T-helper 17 cell (primary cell): ENCODE data around the gene NOP53. TPM values are rescaled to one million over a fixed set of nuclear protein-coding genes. Genes with fewer than 3 reads are reported as not detected.
"Not testable (repeated sequence)": the region's sequence is repeated elsewhere in the genome, so short reads cannot be mapped to it uniquely, and the experiment has no call there.

Experiments
- ATAC-seq: fragments of 150-1000 bp; cut with Tn5 transposase; 2 replicates; pipeline ENCODE4 v1.10.0; 2021; ENCODE audit warnings: mild to moderate bottlenecking, moderate library complexity
- DNase-seq, 3 donors: peaks; one replicate each; pipeline versions ENCODE4 v3.0.0 to v3.0.0-alpha.2; 2020 to 2021
- H3K9me3 ChIP-seq: one replicate; pipeline ENCODE4 v1.7.0; 2013; ENCODE audit warnings: low read length, mild to moderate bottlenecking; ENCODE audit not compliant: control insufficient read depth, poor library complexity, severe bottlenecking
- H3K27ac Mint-ChIP-seq: one replicate; pipeline ENCODE4 v1.8.0; 2022; ENCODE audit warnings: mild to moderate bottlenecking, moderate library complexity, mixed read lengths
- H3K27me3 Mint-ChIP-seq: one replicate; pipeline ENCODE4 v1.8.0; 2022; ENCODE audit warnings: mixed read lengths
- H3K36me3 Mint-ChIP-seq: one replicate; pipeline ENCODE4 v1.8.0; 2022; ENCODE audit warnings: low read depth, mixed read lengths
- H3K4me1 Mint-ChIP-seq: one replicate; pipeline ENCODE4 v1.8.0; 2022; ENCODE audit warnings: mild to moderate bottlenecking, mixed read lengths
- H3K4me3 Mint-ChIP-seq: one replicate; pipeline ENCODE4 v1.8.0; 2022; ENCODE audit warnings: mild to moderate bottlenecking, moderate library complexity, mixed read lengths
- total RNA-seq, 4 donors: library from RNA in 2 of 4; stranded (reverse) in 2 of 4; gene quantifications; one replicate each; pipeline ENCODE4 v1.2.3 and lab custom pipeline; 2022 to 2026

The NOP53 gene
- total RNA-seq, 2 donors from 2014 or later, result 742 to 873 TPM

DNA sequence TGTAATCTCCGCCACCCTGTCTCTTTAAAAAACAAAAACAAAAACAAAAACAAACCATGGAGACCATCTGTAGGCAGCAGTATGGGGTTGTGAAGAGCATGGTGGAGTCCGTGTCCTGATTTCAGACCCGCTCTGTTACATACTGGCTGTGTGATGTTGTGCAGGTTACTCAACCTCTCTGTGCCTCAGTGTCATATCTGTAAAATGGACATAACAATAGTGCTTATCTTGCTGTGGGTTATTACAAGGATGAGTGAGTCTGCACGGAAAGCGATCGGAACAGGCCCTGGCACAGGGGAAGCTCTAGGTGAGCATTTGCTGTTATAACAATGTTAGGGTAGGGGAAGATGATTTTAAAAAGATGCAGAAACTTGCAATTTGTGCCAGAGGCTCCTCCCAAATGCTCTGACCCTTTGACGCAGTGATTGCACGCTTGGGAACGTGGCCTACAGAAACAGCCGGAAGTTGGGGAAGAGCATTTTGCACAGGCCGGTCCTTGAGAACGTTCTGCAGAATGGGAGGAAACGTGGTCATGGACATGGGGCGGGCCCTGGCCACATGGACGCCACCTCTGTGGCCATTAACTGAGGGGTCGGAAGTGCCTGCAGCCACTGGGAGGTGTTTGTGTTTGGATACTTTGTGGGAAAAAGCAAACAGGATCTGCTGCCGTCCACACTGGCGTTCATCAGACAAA lies 17.4 kb downstream of the NOP53 start:
- no peaks in the 10 kb centered on the region for H3K27me3 Mint-ChIP-seq
- peak overlapping the region; percentile 66 for H3K27ac Mint-ChIP-seq
- peaks cover 3% of the 10 kb centered on the region for H3K36me3 Mint-ChIP-seq
- H3K4me1 Mint-ChIP-seq, result peaks cover 5% of the 10 kb centered on the region
- no peak overlapping the region for H3K4me3 Mint-ChIP-seq
- DNase-seq (no peak), ATAC-seq (no peak)
- H3K9me3 ChIP-seq, result no peaks in the 10 kb centered on the region

DNA sequence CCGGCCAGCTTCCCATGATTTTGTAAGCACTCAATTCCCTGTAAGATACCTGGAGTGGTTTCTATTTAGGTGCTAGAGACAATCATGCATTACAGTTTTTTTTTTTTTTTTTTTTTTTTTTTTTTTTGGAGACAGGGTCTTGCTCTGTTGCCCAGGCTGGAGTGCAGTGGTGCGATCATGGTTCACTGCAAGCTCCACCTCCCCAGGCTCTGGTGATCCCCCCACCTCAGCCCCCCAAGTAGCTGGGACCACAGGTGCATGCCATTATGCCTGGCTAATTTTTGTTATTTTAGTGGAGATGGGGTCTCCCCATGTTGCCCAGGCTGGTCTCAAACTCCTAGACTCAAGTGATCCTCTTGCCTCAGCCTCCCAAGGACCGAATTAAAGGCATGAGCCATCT lies 19.4 kb downstream of the NOP53 start:
- H3K36me3 Mint-ChIP-seq, ATAC-seq, H3K4me3 Mint-ChIP-seq: not testable (repeated sequence)

DNA sequence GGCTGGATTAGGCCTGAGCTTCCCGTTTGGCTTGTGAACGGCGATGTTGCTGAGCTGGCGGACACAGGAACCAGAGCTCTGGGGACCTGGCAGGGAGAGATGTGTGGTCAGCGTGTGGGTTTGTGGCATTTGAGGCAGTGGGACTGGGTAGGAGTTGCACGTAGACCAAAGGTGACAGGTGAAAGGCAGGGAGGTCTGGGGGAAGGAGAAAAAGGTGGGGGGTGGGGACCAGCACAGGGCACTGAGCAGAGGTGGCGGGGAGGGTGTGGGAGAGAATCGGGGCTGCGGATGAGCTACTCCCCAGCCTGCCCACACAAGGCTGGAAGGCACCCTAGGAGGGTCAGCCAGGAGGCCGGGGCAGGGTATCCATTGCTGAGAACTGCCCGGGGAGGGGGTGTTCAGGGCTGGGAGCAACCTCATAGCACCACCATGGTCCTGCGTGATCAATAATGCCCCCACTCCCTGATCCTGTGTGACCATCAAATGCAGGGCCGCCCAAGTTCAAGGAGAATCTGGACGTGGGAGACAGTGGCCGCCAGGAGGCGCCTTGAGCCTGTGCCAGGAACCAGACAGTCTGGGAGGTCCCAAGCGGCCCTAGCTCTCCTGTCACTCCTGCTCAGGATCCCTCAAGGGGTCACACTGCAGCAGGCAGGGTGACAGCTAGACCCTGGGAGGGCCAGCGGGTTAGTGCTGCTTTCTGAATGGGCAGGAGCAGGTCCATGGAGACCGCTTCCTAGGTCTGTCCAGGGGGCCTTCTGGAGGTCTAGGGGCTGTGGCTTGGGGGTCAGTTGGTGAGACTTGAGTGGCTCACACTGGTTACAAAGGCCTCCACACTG lies 20.4 kb downstream of the NOP53 start:
- H3K27me3 Mint-ChIP-seq, result no peaks in the 10 kb centered on the region
- H3K4me1 Mint-ChIP-seq, result peaks cover 8% of the 10 kb centered on the region
- DNase-seq (peak in 2 of 3 donors; percentile 36 to 44), ATAC-seq (peak; percentile 59)
- H3K9me3 ChIP-seq, result no peaks in the 10 kb centered on the region
- no peak overlapping the region for H3K27ac Mint-ChIP-seq
- no peaks in the 10 kb centered on the region for H3K36me3 Mint-ChIP-seq
- H3K4me3 Mint-ChIP-seq, result peak overlapping the region; percentile 12

More for the DNA sequence above, 19.4 kb downstream of the NOP53 start:
- H3K27ac Mint-ChIP-seq, H3K9me3 ChIP-seq, H3K4me1 Mint-ChIP-seq, DNase-seq, H3K27me3 Mint-ChIP-seq: not testable (repeated sequence)

DNA sequence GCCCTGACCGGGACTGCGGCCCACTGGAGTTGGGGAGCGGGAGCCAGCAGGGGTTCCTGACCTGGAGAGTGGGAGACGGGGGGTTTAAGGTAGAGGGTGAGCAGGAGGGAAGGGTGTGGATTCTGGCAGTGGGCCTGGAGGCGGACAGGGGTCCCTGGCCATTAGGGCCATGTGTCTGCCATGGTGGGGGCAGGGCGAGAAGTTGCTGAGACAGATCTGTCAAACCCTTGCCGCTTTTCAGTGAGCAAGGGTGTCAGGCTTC lies 20.9 kb downstream of the NOP53 start:
- Mint-ChIP-seq H3K36me3 (no peaks in the 10 kb centered on the region), H3K4me3 (no peak overlapping the region), H3K27me3 (no peaks in the 10 kb centered on the region), H3K27ac (no peak overlapping the region), H3K4me1 (peaks cover 8% of the 10 kb centered on the region)
- DNase-seq (no peak), ATAC-seq (no peak)
- no peaks in the 10 kb centered on the region for H3K9me3 ChIP-seq

DNA sequence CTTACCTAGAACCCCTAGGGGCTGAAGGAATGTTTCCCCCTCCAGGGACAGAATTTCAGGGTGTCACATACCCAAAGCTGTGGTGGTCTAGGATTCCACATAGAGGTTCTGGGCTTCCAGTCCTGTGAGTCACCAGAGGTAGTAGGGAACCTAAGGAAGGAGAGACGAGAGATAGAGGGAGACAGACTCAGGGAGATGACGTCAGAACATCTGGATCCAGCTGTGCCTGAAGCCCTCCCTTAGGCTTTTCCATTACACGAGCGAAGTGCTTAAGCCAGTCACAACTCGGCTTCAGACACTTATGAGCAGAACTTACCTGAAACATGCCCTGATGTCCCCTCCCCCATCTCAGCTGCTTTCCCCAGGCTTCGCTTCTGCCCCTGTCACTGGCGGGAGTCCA lies 21.3 kb downstream of the NOP53 start:
- Mint-ChIP-seq H3K27me3 (no peaks in the 10 kb centered on the region), H3K27ac (no peak overlapping the region), H3K4me1 (peaks cover 8% of the 10 kb centered on the region), H3K36me3 (no peaks in the 10 kb centered on the region), H3K4me3 (no peak overlapping the region)
- DNase-seq (no peak), ATAC-seq (no peak)
- no peaks in the 10 kb centered on the region for H3K9me3 ChIP-seq

DNA sequence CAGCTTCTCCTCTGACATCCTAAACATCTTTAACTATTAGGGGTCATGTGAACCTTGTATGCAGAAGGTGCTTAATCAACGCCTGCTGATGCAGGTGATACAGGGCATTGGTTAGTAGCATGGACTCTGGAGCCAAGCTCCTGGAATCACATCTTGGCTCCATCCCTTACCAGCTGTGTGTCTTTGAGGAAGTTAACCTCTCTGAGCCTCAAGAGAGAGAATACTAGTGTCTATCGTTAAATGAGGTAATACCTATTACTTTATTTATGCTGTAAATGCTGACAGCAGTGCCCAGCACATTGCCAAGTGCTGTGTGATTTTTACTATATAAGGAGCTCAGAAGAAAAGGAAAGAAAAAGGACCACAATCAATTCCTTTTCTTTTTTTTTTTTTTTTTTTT lies 22.0 kb downstream of the NOP53 start:
- DNase-seq (no peak), ATAC-seq (no peak)
- H3K9me3 ChIP-seq, result no peaks in the 10 kb centered on the region
- Mint-ChIP-seq H3K4me1 (peaks cover 8% of the 10 kb centered on the region), H3K27ac (no peak overlapping the region), H3K36me3 (no peaks in the 10 kb centered on the region), H3K4me3 (no peak overlapping the region), H3K27me3 (no peaks in the 10 kb centered on the region)

DNA sequence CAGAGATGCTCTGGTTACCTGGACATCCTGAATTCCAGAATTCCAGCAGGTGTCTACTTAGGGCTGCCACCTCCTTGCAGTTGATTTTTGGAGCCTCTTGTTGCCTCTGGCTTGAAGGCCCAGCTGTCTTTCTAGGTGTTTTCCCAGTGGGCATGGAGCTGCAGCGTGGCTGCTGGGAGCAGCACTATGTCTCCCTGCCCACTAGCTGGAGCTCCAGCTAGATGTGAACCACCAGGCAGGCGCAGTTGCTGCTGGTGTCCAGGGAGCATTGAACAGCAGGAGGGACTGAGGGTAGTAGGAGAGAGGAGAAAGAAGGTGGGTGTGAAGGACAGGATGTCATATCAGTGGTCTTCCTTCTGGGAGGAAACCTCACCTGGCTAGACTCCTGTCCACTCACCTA lies 23.3 kb downstream of the NOP53 start:
- no peaks in the 10 kb centered on the region for H3K9me3 ChIP-seq
- no peak overlapping the region for H3K4me3 Mint-ChIP-seq
- ATAC-seq (no peak), DNase-seq (no peak)
- H3K36me3 Mint-ChIP-seq, result no peaks in the 10 kb centered on the region
- H3K4me1 Mint-ChIP-seq, result peaks cover 8% of the 10 kb centered on the region
- no peak overlapping the region for H3K27ac Mint-ChIP-seq
- no peaks in the 10 kb centered on the region for H3K27me3 Mint-ChIP-seq

DNA sequence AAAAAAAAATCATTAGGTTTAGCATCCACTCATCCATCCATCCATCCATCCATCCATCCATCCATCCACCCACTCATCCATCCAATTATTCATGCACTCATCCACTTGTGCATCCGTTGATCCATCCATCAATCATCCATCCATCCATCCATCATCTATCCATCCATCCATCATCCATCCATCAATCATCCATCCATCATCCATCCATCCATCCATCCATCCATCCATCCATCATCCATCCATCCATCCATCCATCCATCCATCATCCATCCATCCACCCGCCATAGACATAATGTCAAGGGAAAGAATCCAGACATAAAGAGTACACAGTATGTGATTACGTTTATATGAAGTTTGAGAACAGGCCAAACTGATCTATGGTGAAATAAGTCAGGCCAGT lies 24.2 kb downstream of the NOP53 start:
- H3K4me1 Mint-ChIP-seq, result peaks cover 10% of the 10 kb centered on the region
- DNase-seq (no peak), ATAC-seq (no peak)
- H3K27ac Mint-ChIP-seq, result no peak overlapping the region
- H3K9me3 ChIP-seq, result no peaks in the 10 kb centered on the region
- no peaks in the 10 kb centered on the region for H3K36me3 Mint-ChIP-seq
- H3K27me3 Mint-ChIP-seq, result no peaks in the 10 kb centered on the region
- no peak overlapping the region for H3K4me3 Mint-ChIP-seq

DNA sequence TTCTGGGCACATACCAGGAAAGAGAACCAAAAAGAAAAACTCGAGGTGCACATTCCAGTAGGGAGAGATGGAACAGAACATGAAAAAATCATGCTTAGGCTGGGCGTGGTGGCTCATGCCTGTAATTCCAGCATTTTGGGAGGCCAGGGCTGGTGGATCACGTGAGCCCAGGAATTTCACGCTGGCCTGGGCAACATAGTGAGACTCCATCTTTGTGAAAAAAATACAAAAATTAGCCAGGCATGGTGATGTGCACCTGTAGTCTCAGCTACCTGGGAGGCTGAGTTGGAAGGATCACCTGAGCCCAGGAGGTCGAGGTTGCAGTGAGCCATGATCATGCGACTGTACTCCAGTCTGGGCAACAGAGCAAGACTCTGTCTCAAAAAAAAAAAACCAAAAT lies 25.9 kb downstream of the NOP53 start:
- not testable (repeated sequence) for H3K36me3 Mint-ChIP-seq, H3K27me3 Mint-ChIP-seq, ATAC-seq, H3K4me1 Mint-ChIP-seq, DNase-seq, H3K9me3 ChIP-seq, H3K4me3 Mint-ChIP-seq, H3K27ac Mint-ChIP-seq

DNA sequence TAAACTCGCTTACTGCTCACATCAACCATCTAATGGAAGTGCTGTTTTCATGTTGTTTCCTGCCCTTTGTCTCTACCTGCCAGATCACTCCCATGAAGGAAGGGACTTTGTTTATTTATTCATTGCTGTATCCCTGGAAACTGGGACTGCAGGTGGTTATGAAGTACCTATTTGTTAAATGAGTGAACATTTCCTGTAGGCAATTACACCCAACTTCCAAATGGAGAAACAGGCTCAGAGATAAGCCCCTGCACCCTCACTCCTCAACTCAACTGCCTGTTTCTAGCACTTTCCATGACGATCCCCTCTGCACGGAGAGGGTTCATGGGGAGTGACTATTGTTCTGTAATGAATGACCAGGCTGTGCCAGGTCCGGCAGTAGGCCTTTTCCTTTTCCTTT lies 31.2 kb downstream of the NOP53 start:
- no peak for ATAC-seq
- Mint-ChIP-seq H3K4me1 (peaks cover 26% of the 10 kb centered on the region), H3K36me3 (peaks cover 4% of the 10 kb centered on the region), H3K27me3 (no peaks in the 10 kb centered on the region), H3K4me3 (no peak overlapping the region), H3K27ac (no peak overlapping the region)
- no peak for DNase-seq
- H3K9me3 ChIP-seq, result no peaks in the 10 kb centered on the region

DNA sequence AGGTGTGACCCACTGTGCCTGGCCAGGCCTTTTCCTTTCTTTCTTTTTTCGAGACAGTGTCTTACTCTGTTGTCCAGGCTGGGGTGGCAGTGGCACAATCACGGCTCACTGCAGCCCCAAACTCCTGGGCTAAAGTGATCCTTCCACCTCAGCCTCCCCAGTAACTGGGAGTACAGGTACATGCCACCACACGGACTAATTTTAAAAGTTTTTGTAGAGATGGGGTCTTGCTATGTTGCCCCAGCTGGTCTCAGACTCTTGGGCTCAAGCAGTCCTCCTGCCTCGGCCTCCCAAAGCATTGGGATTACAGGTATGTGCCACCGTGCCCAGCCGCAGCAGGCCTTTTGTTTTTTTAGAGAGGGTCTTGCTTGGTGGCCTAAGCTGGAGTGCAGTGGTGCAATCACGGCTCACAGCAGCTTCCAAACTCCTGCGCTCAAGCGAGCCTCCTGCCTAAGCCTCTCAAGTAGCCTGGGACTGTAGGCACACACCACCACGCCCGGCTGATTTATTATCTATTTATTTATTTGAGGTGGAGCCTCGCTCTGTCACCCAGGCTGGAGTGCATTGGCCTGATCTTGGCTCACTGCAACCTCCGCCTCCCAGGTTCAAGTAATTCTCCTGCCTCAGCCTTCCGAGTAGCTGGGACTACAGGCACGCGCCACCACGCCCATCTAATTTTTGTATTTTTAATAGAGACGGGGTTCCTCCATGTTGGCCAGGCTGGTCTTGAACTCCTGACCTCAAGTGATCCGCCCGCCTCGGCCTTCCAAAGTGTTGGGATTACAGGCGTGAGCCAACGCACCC lies 32.1 kb downstream of the NOP53 start:
- H3K4me1 Mint-ChIP-seq, result peaks cover 31% of the 10 kb centered on the region
- H3K36me3 Mint-ChIP-seq, DNase-seq, H3K27me3 Mint-ChIP-seq, H3K9me3 ChIP-seq, ATAC-seq: not testable (repeated sequence)
- H3K27ac Mint-ChIP-seq, result peak overlapping the region; percentile 91
- peak overlapping the region; percentile 97 for H3K4me3 Mint-ChIP-seq

DNA sequence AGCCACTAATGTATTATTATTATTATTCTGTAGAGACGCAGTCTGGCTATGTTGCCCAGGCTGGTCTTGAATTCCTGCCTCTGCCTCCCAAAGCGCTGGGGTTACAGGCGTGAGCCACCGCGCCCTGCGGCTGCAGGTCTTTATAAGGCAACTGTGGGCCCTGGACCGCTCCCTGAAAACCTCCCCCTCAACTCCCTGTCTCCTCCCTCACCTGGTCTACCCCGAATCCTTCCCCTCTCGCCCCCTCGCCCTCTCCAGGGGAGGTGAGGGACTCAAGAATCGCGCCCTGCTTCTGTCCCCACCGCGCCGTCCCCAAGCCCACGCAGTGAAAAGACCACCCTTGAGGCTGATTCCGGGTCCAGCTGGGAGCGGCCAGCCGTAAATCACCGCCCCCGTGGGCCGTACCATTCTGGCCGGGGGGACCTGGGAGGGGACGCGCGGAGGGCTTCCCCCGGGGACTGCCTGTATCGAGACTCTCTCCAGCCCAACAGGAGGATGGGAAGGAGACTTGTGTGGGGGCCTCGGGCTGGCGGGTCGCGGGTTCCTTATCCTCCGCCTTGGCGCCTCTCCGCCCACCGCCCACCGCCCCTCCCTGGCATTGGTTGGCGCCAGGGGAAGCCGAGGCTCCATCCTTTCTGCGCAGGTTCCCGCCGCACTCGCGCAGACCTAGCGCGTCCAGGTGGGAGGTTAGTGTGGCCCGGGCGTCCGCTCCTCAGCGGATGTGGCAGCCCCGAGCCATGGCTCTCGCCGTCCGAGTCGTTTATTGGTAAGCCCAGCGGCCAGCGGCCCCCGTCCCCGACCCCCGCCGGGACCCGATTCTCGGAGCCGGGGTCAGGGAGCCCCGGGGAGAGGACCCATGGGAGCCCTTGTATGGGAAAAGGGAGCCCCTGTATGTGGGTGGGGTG lies 33.0 kb downstream of the NOP53 start, which contains the start of gene SELENOW:
Gene SELENOW (plus strand): TSS at position 655 of the 905 bp plus-strand sequence. CDS start 83 bp downstream, at position 738.
- peaks cover 6% of the 10 kb centered on the region for H3K36me3 Mint-ChIP-seq
- H3K9me3 ChIP-seq, result no peaks in the 10 kb centered on the region
- DNase-seq (peak; percentile 64 to 66 (median 64)), ATAC-seq (peak; percentile 95)
- peak within 1 kb of the TSS; percentile 97 for H3K4me3 Mint-ChIP-seq
- H3K4me1 Mint-ChIP-seq, result peaks cover 31% of the 10 kb centered on the region
- H3K27ac Mint-ChIP-seq, result peak within 1 kb of the TSS; percentile 91
- H3K27me3 Mint-ChIP-seq, result no peaks in the 10 kb centered on the region
